ENCODE measurements around the gene DNAH3. TPM values are rescaled to one million over a fixed set of nuclear protein-coding genes. Genes with fewer than 3 reads are reported as not detected.
"Not testable (repeated sequence)": the region's sequence is repeated elsewhere in the genome, so short reads cannot be mapped to it uniquely, and the experiment has no call there.

The DNAH3 gene
- total RNA-seq, 1 experiment from 2014 or later: 0.90 TPM

DNA sequence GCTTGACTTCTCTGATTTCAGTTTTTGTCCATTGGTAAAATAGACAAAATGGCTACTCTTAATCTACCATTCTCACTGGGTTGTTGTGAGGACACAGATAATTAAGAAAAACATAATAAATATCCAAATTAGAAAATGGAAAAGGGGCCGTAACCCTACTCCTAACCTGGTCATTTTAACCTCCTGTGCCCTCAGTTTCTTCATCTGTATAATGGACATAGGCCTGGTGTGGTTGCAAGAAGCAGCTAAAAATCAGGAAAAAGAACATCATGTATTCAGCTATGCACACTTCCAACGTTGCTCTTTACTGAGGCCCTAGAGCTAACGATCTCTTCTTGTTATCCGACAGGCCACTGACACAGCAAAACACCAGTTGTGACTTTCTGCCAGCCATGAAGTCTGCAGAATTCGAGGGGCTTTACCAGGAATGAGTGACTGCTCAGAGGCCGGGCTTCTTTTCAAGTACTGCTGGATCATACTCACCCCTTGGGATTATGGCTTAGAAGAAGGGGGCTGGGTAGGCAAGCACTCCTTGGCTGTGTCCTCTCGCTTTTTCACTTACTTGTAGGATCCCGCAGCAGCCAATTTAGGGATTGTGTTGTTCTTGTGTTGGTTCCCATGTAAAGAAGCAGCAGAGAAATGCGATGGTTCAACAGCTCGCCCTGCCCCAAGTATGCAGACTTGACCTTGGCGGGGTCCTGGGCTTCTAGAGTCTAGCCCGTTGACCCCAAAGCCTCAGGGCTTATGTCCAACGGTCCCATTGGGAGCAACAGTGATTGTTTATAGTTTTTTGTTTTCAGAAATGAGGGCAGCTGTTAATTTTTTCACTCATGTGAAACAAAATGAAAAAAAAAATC is 28.7 kb upstream of the DNAH3 start:
- DNase-seq: no peak
- Histone ChIP-seq H3K27me3 (ENCODE audit: control insufficient read depth, insufficient read depth, low read length) (no peaks in the 10 kb centered on the region), H3K36me3 (replicated peaks; ENCODE audit: control insufficient read depth, insufficient read depth, low read length) (peaks cover 25% of the 10 kb centered on the region), H3K4me3 (ENCODE audit: insufficient read depth, low read depth, low read length) (no peak overlapping the region)

DNA sequence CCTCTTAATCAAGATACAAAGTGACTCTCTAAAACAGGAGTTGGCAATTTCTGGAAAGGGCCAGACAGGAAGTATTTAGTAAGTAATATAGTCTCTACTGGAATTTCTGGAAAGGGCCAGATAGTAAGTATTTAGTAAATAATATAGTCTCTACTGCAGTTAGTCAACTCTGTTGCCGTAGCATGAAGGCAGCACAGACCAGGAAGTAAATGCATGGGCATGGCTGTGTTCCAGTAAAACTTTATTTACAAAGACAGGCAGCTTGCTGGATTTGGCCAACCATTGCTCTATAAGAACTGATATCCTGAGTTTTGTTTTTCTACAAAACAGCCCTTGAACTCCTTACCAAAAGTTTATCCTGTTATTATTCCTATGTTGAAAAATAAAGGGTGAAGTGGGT is 24.8 kb upstream of the DNAH3 start:
- Histone ChIP-seq H3K36me3 (replicated peaks; ENCODE audit: control insufficient read depth, insufficient read depth, low read length) (peaks cover 23% of the 10 kb centered on the region), H3K4me3 (ENCODE audit: insufficient read depth, low read depth, low read length) (no peak overlapping the region), H3K27me3 (ENCODE audit: control insufficient read depth, insufficient read depth, low read length) (no peaks in the 10 kb centered on the region)
- no peak for DNase-seq

DNA sequence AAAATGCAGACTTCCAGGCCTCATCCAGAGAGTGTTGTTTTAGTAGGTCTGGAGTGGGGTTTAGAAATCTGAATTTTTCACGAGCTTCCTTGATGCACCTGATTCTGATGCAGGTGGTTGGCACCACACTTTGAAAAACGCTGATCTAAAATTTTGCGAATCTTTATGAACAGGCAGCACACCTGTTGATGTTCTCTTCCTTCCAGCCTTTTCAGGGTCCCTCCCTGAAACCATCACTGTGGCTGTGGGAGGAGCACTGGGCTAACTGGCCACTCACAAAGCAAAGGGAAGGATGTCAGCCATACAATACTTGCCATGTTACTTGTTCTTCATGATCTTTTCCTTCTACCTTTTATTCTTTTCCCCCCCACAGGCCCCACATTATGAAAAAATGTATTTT is 22.0 kb upstream of the DNAH3 start:
- DNase-seq: no peak
- Histone ChIP-seq H3K27me3 (ENCODE audit: control insufficient read depth, insufficient read depth, low read length) (no peaks in the 10 kb centered on the region), H3K4me3 (ENCODE audit: insufficient read depth, low read depth, low read length) (no peak overlapping the region), H3K36me3 (replicated peaks; ENCODE audit: control insufficient read depth, insufficient read depth, low read length) (peaks cover 19% of the 10 kb centered on the region)

DNA sequence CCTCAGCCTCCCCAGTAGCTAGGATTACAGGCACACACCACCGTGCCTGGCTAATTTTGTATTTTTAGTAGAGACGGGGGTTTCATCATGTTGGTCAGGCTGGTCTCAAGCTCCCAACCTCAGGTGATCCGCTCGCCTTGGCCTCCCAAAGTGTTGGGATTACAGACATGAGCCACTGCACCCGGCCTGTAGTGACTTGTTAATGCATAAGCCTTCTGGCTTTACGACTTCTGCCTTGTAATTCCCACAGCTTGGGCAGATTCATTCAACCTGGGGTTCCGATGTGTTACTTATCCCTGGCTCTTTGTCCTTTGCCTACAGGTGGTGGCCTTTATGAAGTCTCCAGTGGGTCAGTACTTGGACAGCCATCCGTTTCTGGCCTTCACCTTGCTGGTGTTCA is 19.5 kb upstream of the DNAH3 start:
- not testable (repeated sequence) for DNase-seq; H3K4me3 ChIP-seq (ENCODE audit: insufficient read depth, low read depth, low read length); H3K27me3 ChIP-seq (ENCODE audit: control insufficient read depth, insufficient read depth, low read length)
- peaks cover 22% of the 10 kb centered on the region for H3K36me3 ChIP-seq (replicated peaks; ENCODE audit: control insufficient read depth, insufficient read depth, low read length)

DNA sequence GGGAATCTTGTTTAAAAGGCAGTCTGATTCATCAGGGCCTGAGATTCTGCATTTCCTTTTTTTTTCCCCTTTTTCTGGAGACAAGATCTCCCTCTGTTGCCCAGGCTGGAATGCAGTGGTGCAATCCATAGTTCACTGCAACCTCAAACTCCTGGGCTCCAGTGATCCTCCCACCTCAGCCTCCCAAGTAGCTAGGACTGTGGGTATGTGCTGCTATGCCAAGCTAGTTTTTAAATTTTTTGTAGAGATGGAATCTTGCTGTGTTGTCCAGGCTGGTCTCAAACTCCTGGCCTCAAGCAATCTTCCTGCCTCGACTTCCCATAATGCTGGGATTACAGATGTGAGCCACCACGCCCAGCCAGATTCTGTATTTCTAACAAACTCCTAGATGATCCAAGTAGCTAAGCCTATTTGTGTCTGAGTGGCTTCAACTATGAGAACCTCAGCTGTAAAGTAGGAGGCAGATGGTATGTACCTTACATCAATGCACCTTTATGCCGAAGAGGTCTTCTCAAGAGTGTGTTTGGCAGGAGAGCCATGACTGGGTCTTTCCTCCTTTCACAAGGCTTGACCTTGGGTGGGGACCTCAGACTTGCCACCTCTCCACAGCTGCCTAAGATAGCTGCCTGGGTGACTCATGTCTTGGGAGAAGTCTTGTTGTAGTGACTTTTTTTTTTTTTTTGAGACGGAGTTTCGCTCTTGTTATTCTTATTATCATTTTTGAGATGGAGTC is 18.8 kb upstream of the DNAH3 start:
- H3K36me3 ChIP-seq (replicated peaks; ENCODE audit: control insufficient read depth, insufficient read depth, low read length): peaks cover 20% of the 10 kb centered on the region
- DNase-seq: no peak
- H3K27me3 ChIP-seq (ENCODE audit: control insufficient read depth, insufficient read depth, low read length): no peaks in the 10 kb centered on the region
- no peak overlapping the region for H3K4me3 ChIP-seq (ENCODE audit: insufficient read depth, low read depth, low read length)

DNA sequence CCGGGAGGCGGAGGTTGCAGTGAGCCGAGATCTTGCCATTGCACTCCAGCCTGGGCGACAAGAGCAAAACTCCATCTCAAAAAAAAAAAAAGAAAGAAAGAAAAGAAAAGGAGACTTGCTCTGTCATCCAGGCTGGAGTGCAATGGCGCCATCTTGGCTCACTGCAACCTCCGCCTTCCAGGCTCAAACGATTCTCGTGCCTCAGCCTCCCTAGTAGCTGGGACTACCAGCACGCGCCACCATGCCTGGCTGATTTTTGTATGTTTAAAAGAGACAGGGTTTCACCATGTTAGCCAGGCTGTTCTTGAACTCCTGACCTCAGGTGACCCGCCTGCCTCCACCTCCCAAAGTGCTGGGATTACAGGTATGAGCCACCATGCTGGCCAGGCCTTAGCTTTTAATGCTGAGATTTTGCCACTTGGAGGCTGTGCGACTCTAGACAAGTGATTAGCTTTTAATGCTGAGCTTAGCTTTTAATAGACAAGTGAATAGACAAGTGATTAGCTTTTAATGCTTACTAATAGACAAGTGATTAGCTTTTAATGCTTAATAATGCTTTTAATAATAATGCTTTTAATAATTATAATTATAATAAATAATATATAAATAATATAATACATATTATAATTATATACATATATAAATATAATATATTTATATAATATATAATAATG is 17.4 kb upstream of the DNAH3 start:
- H3K36me3 ChIP-seq (replicated peaks; ENCODE audit: control insufficient read depth, insufficient read depth, low read length): peaks cover 21% of the 10 kb centered on the region
- no peak overlapping the region for H3K4me3 ChIP-seq (ENCODE audit: insufficient read depth, low read depth, low read length)
- H3K27me3 ChIP-seq (ENCODE audit: control insufficient read depth, insufficient read depth, low read length): no peaks in the 10 kb centered on the region
- no peak for DNase-seq

DNA sequence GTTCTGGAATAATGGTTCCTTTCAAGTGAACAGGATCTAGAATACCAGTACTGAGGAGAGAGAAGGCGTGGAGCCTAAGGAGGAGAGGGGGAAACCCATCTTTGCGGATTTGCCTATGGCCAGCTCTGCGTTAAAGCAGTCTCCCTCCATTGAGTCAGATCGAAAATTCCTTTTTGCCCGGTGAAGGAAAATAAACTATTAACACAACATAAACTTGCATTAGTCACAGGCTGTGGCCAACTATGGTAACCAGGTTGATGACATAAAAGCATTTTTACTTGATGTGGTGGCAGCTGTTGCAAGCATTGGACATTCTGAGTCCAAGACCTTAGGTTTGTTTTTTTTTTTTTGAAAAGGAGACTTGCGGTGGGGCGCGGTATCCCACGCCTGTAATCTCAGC is 16.7 kb upstream of the DNAH3 start:
- Histone ChIP-seq H3K36me3 (replicated peaks; ENCODE audit: control insufficient read depth, insufficient read depth, low read length) (peaks cover 23% of the 10 kb centered on the region), H3K4me3 (ENCODE audit: insufficient read depth, low read depth, low read length) (no peak overlapping the region), H3K27me3 (ENCODE audit: control insufficient read depth, insufficient read depth, low read length) (no peaks in the 10 kb centered on the region)
- DNase-seq: no peak

DNA sequence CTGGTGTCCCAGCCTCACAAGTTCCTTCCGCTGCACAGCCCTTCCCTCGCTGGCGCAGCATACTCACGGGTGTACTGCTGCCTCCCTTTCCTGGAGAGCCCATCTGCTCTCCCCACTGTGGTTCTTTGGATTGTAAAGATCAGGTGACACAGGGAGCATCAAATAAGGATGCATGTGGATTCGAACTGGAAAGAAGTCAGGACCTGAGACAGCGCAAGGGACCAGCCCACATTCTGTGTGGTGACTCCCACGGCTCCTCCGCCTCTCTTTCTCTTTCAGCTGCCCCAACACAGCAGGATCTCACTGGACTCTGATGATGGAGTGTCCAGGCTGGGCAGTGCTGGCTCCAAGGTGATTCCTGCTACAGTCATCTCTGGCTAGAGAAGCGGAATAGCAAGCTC is 15.9 kb upstream of the DNAH3 start:
- DNase-seq: no peak
- H3K27me3 ChIP-seq (ENCODE audit: control insufficient read depth, insufficient read depth, low read length): no peaks in the 10 kb centered on the region
- H3K4me3 ChIP-seq (ENCODE audit: insufficient read depth, low read depth, low read length): no peak overlapping the region
- H3K36me3 ChIP-seq (replicated peaks; ENCODE audit: control insufficient read depth, insufficient read depth, low read length): peaks cover 23% of the 10 kb centered on the region

DNA sequence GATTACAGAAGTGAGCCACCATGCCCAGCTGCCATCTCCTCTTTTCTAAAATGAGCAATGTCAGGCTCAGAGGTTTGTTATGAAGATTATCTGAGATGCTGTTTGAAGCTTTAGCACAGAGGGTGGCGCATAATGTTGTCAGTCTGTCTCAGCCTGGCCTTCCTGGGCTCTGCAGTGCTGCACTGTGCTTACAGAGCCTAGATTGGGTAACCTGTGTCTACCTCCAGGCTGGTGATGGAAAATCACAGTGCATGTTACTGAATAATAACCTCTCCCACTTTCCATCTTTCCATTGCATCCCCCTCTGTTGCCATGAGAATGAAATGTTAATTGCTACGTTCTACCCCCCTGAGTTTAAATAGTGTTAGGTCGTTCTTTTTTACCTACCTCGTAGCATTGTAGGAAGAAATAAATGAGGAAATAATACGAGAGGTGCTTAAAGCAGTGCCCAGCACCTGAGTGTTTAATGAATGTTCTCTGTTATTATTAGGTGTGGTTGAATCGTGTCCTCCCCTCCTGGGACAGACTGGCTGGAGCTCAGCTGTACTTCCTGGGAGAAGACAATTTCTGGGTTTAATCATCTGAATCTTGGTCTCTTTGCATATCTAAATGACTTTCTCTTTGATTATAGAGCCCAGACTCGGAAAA is 14.0 kb upstream of the DNAH3 start:
- Histone ChIP-seq H3K4me3 (ENCODE audit: insufficient read depth, low read depth, low read length) (no peak overlapping the region), H3K36me3 (replicated peaks; ENCODE audit: control insufficient read depth, insufficient read depth, low read length) (peaks cover 17% of the 10 kb centered on the region), H3K27me3 (ENCODE audit: control insufficient read depth, insufficient read depth, low read length) (no peaks in the 10 kb centered on the region; the same call in 1 of the 2 replicates)
- DNase-seq: no peak

DNA sequence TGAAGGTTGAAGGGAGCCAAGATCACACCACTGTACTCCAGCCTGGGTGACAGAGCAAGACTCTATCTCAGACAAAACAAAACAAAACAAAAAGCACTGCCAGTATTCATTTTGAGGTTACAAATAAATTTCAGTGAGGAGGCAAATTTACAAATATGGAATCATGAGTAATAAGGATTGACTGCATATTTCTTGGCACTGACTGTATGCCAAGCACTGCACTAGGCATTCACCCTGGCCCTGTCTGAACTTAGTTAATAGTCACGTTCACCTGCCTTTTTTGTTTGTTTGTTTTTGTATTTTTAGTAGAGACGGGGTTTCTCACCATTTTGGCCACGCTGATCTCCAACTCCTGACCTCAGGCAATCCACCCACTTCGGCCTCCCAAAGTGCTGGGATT is 12.9 kb upstream of the DNAH3 start:
- no peak overlapping the region for H3K4me3 ChIP-seq (ENCODE audit: insufficient read depth, low read depth, low read length)
- no peaks in the 10 kb centered on the region; the same call in 1 of the 2 replicates for H3K27me3 ChIP-seq (ENCODE audit: control insufficient read depth, insufficient read depth, low read length)
- DNase-seq: no peak
- H3K36me3 ChIP-seq (replicated peaks; ENCODE audit: control insufficient read depth, insufficient read depth, low read length): peaks cover 17% of the 10 kb centered on the region

DNA sequence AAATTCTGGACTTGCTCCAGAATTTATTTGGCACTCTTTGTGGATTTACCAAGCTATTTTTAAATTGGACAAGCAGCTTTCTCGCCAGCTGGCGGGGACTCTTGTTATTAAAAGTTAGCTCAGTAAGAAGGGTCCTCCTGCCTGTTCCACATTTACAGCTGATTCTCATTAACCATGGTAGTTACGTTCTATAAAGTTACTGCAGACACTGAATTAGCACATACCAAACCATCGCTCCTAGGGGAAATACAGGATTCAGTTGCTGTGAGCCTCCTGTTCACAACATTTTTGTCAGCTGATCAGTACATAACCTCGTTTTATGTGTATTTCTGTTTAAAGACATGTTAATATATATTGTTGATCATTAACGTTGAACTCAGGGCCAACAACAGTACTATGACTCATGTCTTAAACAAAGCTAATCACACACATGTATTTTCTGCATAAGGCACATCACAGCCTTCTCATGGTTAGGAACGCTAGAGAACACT is 12.1 kb upstream of the DNAH3 start:
- peaks cover 17% of the 10 kb centered on the region for H3K36me3 ChIP-seq (replicated peaks; ENCODE audit: control insufficient read depth, insufficient read depth, low read length)
- peaks cover 3% of the 10 kb centered on the region for H3K27me3 ChIP-seq (ENCODE audit: control insufficient read depth, insufficient read depth, low read length)
- no peak for DNase-seq
- no peak overlapping the region for H3K4me3 ChIP-seq (ENCODE audit: insufficient read depth, low read depth, low read length)

DNA sequence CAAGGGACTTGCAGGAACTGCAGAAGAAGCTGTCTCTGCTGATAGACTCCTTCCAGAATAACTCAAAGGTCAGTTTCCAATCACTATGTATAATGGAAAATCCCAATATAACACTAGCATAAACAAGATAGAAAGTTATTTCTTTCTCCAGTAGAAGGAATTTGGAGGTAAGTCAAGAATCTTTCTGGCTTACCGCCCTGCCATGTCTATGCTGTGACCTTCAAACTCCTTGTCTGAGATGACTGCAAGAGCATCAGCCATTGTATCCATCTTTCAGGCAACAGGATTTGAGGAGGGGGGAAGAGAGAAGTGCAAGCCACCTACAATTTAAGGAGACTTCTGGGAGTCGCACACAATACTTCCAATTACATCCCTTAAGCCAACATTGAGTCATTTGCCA is 10.6 kb upstream of the DNAH3 start:
- Histone ChIP-seq H3K36me3 (replicated peaks; ENCODE audit: control insufficient read depth, insufficient read depth, low read length) (peaks cover 11% of the 10 kb centered on the region), H3K27me3 (ENCODE audit: control insufficient read depth, insufficient read depth, low read length) (peaks cover 4% of the 10 kb centered on the region), H3K4me3 (ENCODE audit: insufficient read depth, low read depth, low read length) (no peak overlapping the region)
- no peak for DNase-seq

DNA sequence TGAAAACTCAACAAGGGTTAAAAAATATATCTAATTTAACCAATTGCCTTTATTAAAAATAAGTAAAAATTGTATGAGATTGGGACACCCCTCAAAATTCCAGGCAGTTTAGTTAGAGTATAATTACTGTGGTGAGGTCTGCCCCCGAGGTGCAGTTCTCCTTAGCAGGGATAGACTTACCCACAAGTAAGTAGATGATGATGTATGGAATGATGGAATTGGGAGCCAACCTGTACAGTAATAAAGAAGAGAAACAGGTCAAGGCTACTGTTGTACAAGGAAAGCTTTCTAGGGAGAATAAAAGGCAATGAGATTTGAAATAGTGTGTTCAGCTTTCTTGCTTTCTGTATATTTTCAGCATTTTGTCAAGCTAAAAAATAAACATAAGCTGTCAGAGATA is 9.6 kb upstream of the DNAH3 start:
- Histone ChIP-seq H3K4me3 (ENCODE audit: insufficient read depth, low read depth, low read length) (no peak overlapping the region), H3K27me3 (ENCODE audit: control insufficient read depth, insufficient read depth, low read length) (peaks cover 4% of the 10 kb centered on the region), H3K36me3 (replicated peaks; ENCODE audit: control insufficient read depth, insufficient read depth, low read length) (peaks cover 11% of the 10 kb centered on the region)
- DNase-seq: no peak

DNA sequence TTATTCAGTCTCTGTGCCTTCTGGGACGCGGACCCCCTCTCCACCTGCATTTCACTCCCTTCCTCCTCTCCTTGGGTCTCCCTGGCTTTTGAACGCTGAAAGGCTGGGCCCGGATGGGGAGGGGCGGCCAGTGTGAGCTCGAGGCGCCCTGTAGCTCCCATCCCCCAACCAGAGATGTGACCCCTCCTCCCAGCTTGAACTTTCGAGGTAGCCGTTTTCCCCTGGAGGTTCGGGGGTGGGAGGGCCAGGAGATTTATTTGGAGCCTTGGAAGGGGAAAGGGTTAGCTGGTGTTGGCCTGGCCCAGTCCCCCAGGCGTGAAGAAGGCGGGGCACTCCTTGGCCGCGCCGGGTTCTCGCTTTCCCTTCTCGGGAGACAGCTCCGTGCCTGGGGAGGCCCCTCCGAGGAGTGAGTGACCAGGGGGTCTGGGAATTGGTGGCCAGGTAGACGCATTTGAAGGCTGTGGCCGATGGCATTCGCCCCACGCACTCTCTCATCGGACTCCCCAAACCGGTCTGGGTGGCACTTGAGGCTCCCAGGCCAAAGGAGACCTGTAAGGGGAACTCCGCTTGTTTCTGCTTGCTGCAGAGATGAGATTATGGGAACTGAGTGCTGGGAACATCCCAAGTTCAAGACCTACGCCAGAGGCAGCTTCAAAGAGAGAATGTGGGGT is 8.8 kb upstream of the DNAH3 start:
- peak; percentile 83 for DNase-seq
- Histone ChIP-seq H3K27me3 (ENCODE audit: control insufficient read depth, insufficient read depth, low read length) (peaks cover 4% of the 10 kb centered on the region), H3K36me3 (replicated peaks; ENCODE audit: control insufficient read depth, insufficient read depth, low read length) (peaks cover 11% of the 10 kb centered on the region), H3K4me3 (ENCODE audit: insufficient read depth, low read depth, low read length) (peak overlapping the region; percentile 83)

All from H7 (cell line).